OCI-LY7 (cell line): Measurements from ENCODE around the gene TP53RK. TPM values are rescaled to one million over a fixed set of nuclear protein-coding genes. Genes with fewer than 3 reads are reported as not detected.

ENCODE experiments used
- BruUV-seq: library from RNA; stranded (reverse); fragments of 400-500 nt; replicated peaks from 2 replicates; lab custom pipeline; 2021; lab: Mats Ljungman, UMichigan
- CTCF ChIA-PET: fragments of 300-600 bp; sonication (Branson Sonifier 250); formaldehyde crosslinking; loops from one replicate; lab custom pipeline; 2022; ENCODE audit warnings: antibody characterized with exemption; ENCODE audit not compliant: unreplicated experiment; lab: Charles Lee
- POLR2A ChIA-PET: fragments of 300-600 bp; sonication (Branson Sonifier 250); formaldehyde crosslinking; loops from one replicate; lab custom pipeline; 2022; ENCODE audit warnings: antibody characterized with exemption; lab: Charles Lee
- DNase-seq: peaks from one replicate; pipeline ENCODE4 v3.0.0-alpha.2; 2015; ENCODE audit warnings: low spot score
- H2AFZ ChIP-seq: fragments of 200-600 bp; sonication (generic), shearing (Covaris generic); 2 replicates; pipeline ENCODE4 v1.6.1; 2014; ENCODE audit warnings: mild to moderate bottlenecking, antibody characterized with exemption, low read length, moderate library complexity
- H3K27ac ChIP-seq: fragments of 200-600 bp; sonication (generic); 2 replicates; pipeline ENCODE4 v1.5.1; 2014; ENCODE audit warnings: mixed run types, low read depth, mild to moderate bottlenecking, moderate library complexity, low read length, inconsistent platforms; ENCODE audit not compliant: poor library complexity, severe bottlenecking
- H3K36me3 ChIP-seq: fragments of 200-600 bp; sonication (generic); 2 replicates; pipeline ENCODE4 v1.6.1; 2014; ENCODE audit warnings: mild to moderate bottlenecking, antibody characterized with exemption, low read length, moderate library complexity, mixed read lengths; ENCODE audit not compliant: insufficient read depth
- H3K4me1 ChIP-seq: fragments of 200-600 bp; sonication (generic); 2 replicates; pipeline ENCODE4 v1.5.1; 2014; ENCODE audit warnings: mild to moderate bottlenecking, low read length; ENCODE audit not compliant: insufficient read depth, poor library complexity, severe bottlenecking
- H3K4me2 ChIP-seq: fragments of 200-600 bp; sonication (generic); 2 replicates; pipeline ENCODE4 v1.6.1; 2014; ENCODE audit warnings: mild to moderate bottlenecking, low read length
- H3K4me3 ChIP-seq: fragments of 200-600 bp; sonication (generic); 2 replicates; pipeline ENCODE4 v1.5.1; 2014; ENCODE audit warnings: mild to moderate bottlenecking, low read depth, low read length; ENCODE audit not compliant: poor library complexity, severe bottlenecking
- H3K79me2 ChIP-seq: fragments of 200-600 bp; sonication (generic); 2 replicates; pipeline ENCODE4 v1.6.1; 2016; ENCODE audit warnings: low read depth, mild to moderate bottlenecking, low read length, moderate library complexity, mixed read lengths; ENCODE audit not compliant: insufficient read depth
- H3K9me2 ChIP-seq: fragments of 200-600 bp; sonication (generic); 2 replicates; pipeline ENCODE4 v1.6.1; 2016; ENCODE audit warnings: mild to moderate bottlenecking, low read length, mixed read lengths; ENCODE audit not compliant: insufficient read depth
- H3K9me3 ChIP-seq: fragments of 200-600 bp; sonication (generic); 2 replicates; pipeline ENCODE4 v1.6.1; 2014; ENCODE audit warnings: mild to moderate bottlenecking, mixed run types, low read length, mixed read lengths
- H4K20me1 ChIP-seq: fragments of 200-600 bp; sonication (generic); 2 replicates; pipeline ENCODE4 v1.6.1; 2014; ENCODE audit warnings: mild to moderate bottlenecking, antibody characterized with exemption, low read length, moderate library complexity, mixed read lengths; ENCODE audit not compliant: insufficient read depth
- EZH2phosphoT487 ChIP-seq: fragments of 200-600 bp; sonication (generic); IDR thresholded peaks from 2 replicates; pipeline ENCODE4 v1.6.1; 2018; ENCODE audit warnings: low read depth, borderline replicate concordance, mild to moderate bottlenecking, mixed run types, antibody characterized with exemption, low read length, moderate library complexity, mixed read lengths
- intact Hi-C: fragments of 100-400 bp; cut with micrococcal nuclease; formaldehyde crosslinking; loops from one replicate; pipeline ENCODE4 v1.10.0; 2022; ENCODE audit not compliant: unreplicated experiment
- total RNA-seq, 2 experiments: library from RNA; depleted of rRNA in 1 of 2; stranded (reverse); fragments of >200 nt in 1 of 2; shearing (Covaris generic) in 1 of 2; gene quantifications; 2 replicates each; pipeline ENCODE4 v1.2.3, GENCODE V29; 2014 to 2022
- TF ChIP-seq, protein P1 (sequence below): fragments of 200-600 bp; sonication (generic); conservative IDR thresholded peaks from 2 replicates; pipeline ENCODE4 v1.5.1; 2014; ENCODE audit warnings: mild to moderate bottlenecking, antibody characterized with exemption, low read length, moderate library complexity, mixed read lengths

TP53RK gene
- total RNA-seq, 2 experiments from 2014 or later, result 18.6 to 32.9 TPM

DNA sequence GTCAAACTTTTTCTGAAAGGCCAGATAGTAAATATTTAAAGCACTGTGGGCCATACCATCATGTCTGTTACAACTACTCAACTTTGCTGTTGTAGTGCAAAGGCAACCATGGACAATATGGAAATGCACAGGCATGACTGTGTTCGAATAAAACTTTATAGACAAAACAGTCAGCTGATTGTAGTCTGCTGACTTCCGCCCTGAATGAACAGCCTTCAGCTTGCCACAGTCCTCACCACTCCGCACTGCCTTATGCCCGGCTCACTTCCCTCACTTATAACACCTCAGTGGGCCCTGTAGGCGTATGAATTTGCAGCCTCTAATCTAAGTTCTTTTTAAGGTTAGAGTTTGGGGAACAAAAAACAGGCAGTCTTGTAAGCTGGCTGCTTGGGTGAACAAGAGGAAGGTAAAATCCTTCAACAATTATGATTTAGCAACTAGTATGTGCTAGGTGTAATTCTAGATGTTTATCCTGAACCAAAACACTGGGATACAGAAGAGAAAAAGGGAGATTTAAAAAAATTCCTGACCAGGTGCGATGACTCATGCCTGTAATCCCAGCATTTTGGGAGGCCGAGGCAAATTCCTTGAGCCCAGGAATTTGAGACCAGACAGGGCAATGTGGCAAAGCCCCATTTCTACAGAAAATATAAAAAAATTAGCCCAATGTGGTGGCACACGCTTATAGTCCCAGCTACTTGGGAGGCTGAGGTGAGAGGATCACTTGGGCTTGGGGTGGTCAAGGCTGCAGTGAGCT is 13.4 kb upstream of the TP53RK start:
- ChIA-PET CTCF (interaction anchor here (0.5 to 1.2 kb wide), 3 partner anchors 8 to 680 kb away, joined by 3 to 11 read pairs (median 3); partner anchors contain the start of gene TP53RK), POLR2A (interaction anchor here (0.6 to 1.4 kb wide), 3 partner anchors 53 to 1945 kb away, joined by 3 read pairs; no protein-coding TSS in a partner anchor)
- Histone ChIP-seq H2AFZ (no peak overlapping the region), H3K9me3 (peaks cover 23% of the 10 kb centered on the region; the same call in 1 of the 2 replicates), H3K36me3 (no peaks in the 10 kb centered on the region), H3K9me2 (no peaks in the 10 kb centered on the region), H3K79me2 (no peaks in the 10 kb centered on the region), H3K4me2 (no peak overlapping the region), H4K20me1 (no peaks in the 10 kb centered on the region), H3K4me3 (no peak overlapping the region), H3K27ac (no peak overlapping the region), H3K4me1 (no peaks in the 10 kb centered on the region)
- BruUV-seq, result no TSS peak
- TF ChIP-seq, protein P1, sequence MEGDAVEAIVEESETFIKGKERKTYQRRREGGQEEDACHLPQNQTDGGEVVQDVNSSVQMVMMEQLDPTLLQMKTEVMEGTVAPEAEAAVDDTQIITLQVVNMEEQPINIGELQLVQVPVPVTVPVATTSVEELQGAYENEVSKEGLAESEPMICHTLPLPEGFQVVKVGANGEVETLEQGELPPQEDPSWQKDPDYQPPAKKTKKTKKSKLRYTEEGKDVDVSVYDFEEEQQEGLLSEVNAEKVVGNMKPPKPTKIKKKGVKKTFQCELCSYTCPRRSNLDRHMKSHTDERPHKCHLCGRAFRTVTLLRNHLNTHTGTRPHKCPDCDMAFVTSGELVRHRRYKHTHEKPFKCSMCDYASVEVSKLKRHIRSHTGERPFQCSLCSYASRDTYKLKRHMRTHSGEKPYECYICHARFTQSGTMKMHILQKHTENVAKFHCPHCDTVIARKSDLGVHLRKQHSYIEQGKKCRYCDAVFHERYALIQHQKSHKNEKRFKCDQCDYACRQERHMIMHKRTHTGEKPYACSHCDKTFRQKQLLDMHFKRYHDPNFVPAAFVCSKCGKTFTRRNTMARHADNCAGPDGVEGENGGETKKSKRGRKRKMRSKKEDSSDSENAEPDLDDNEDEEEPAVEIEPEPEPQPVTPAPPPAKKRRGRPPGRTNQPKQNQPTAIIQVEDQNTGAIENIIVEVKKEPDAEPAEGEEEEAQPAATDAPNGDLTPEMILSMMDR, result no peak
- no peak for TF ChIP-seq EZH2phosphoT487
- no peak for DNase-seq
- intact Hi-C loops, result no loop called here

GRCh38 chr20:46701986-46702385 is 12.7 kb upstream of the TP53RK start:
- Histone ChIP-seq H3K36me3 (no peaks in the 10 kb centered on the region), H3K4me2 (no peak overlapping the region), H3K9me3 (peaks cover 19% of the 10 kb centered on the region; the same call in 1 of the 2 replicates), H3K9me2 (no peaks in the 10 kb centered on the region), H3K27ac (no peak overlapping the region), H4K20me1 (no peaks in the 10 kb centered on the region), H2AFZ (no peak overlapping the region), H3K4me1 (peaks cover 4% of the 10 kb centered on the region), H3K4me3 (no peak overlapping the region), H3K79me2 (no peaks in the 10 kb centered on the region)
- no TSS peak for BruUV-seq
- intact Hi-C loops, result no loop called here
- no peak for DNase-seq
- POLR2A ChIA-PET, result no interaction called here
- CTCF ChIA-PET, result no interaction called here
- TF ChIP-seq EZH2phosphoT487, result no peak
- TF ChIP-seq, protein P1, result no peak

- no peak overlapping the region for H2AFZ ChIP-seq
- H3K36me3 ChIP-seq, result no peaks in the 10 kb centered on the region
- DNase-seq, result no peak
- ChIA-PET CTCF (no interaction called here), POLR2A (no interaction called here)
- peaks cover 15% of the 10 kb centered on the region; the same call in 1 of the 2 replicates for H3K9me3 ChIP-seq
- peaks cover 8% of the 10 kb centered on the region for H3K4me1 ChIP-seq
- no peak overlapping the region for H3K27ac ChIP-seq
- TF ChIP-seq EZH2phosphoT487, result no peak
- TF ChIP-seq, protein P1, result no peak
- no peaks in the 10 kb centered on the region for H4K20me1 ChIP-seq
- BruUV-seq, result no TSS peak
- no peak overlapping the region for H3K4me2 ChIP-seq
- no peak overlapping the region for H3K4me3 ChIP-seq
- H3K79me2 ChIP-seq, result no peaks in the 10 kb centered on the region
- no peaks in the 10 kb centered on the region for H3K9me2 ChIP-seq
- intact Hi-C loops, result no loop called here
Measured at GRCh38 chr20:46701556-46701955, 12.3 kb upstream of the TP53RK start.
